H9 (cell line): ENCODE measurements around the gene HSD17B8. TPM values are rescaled to one million over a fixed set of nuclear protein-coding genes. Genes with fewer than 3 reads are reported as not detected.

Source experiments
- DNase-seq: peaks from one replicate; pipeline ENCODE4 v3.0.0-alpha.2; 2017
- H2AFZ ChIP-seq: one replicate; pipeline ENCODE4 v1.6.1; 2013; ENCODE audit warnings: mild to moderate bottlenecking, low read length, control low read depth, moderate library complexity
- H2AK5ac ChIP-seq: 2 replicates; pipeline ENCODE4 v1.6.1; 2013; ENCODE audit warnings: low read length, control low read depth, mixed read lengths; ENCODE audit not compliant: insufficient read length
- H2BK120ac ChIP-seq: one replicate; pipeline ENCODE4 v1.6.1; 2013; ENCODE audit warnings: low read depth, mild to moderate bottlenecking, low read length, control low read depth, inconsistent platforms; ENCODE audit not compliant: poor library complexity, severe bottlenecking
- H2BK12ac ChIP-seq: 2 replicates; pipeline ENCODE4 v1.6.1; 2013; ENCODE audit warnings: low read length, control low read depth, mixed read lengths, low read depth; ENCODE audit not compliant: insufficient read length
- H2BK15ac ChIP-seq: 2 replicates; pipeline ENCODE4 v1.6.1; 2013; ENCODE audit warnings: low read depth, low read length, control low read depth
- H2BK20ac ChIP-seq: one replicate; pipeline ENCODE4 v1.6.1; 2013; ENCODE audit warnings: low read depth, mild to moderate bottlenecking, low read length, control low read depth, inconsistent platforms; ENCODE audit not compliant: poor library complexity, severe bottlenecking
- H2BK5ac ChIP-seq: 2 replicates; pipeline ENCODE4 v1.6.1; 2013; ENCODE audit warnings: low read length, control low read depth, mixed read lengths; ENCODE audit not compliant: insufficient read length
- H3K14ac ChIP-seq: 2 replicates; pipeline ENCODE4 v1.6.1; 2013; ENCODE audit warnings: low read length, control low read depth; ENCODE audit not compliant: insufficient read depth
- H3K18ac ChIP-seq: 2 replicates; pipeline ENCODE4 v1.6.1; 2013; ENCODE audit warnings: low read depth, mild to moderate bottlenecking, mixed read lengths, low read length, control low read depth; ENCODE audit not compliant: insufficient read length
- H3K23ac ChIP-seq: 2 replicates; pipeline ENCODE4 v1.6.1; 2013; ENCODE audit warnings: low read length, control low read depth, mixed read lengths, low read depth; ENCODE audit not compliant: insufficient read length
- H3K23me2 ChIP-seq: 2 replicates; pipeline ENCODE4 v1.6.1; 2013; ENCODE audit warnings: low read depth, mild to moderate bottlenecking, mixed read lengths, low read length, control low read depth; ENCODE audit not compliant: insufficient read length, poor library complexity, severe bottlenecking
- H3K27ac ChIP-seq: 2 replicates; pipeline ENCODE4 v1.5.1; 2013; ENCODE audit warnings: low read length, control low read depth, mixed read lengths, low read depth; ENCODE audit not compliant: insufficient read length
- H3K27me3 ChIP-seq: 2 replicates; pipeline ENCODE4 v1.6.1; 2013; ENCODE audit warnings: low read length, control low read depth, inconsistent platforms; ENCODE audit not compliant: insufficient read depth
- H3K4ac ChIP-seq: 2 replicates; pipeline ENCODE4 v1.6.1; 2013; ENCODE audit warnings: low read depth, mild to moderate bottlenecking, control low read depth, inconsistent platforms, low read length, moderate library complexity
- H3K4me1 ChIP-seq: 2 replicates; pipeline ENCODE4 v1.6.1; 2013; ENCODE audit warnings: low read length, control low read depth, inconsistent platforms; ENCODE audit not compliant: insufficient read depth
- H3K4me2 ChIP-seq: 2 replicates; pipeline ENCODE4 v1.6.1; 2013; ENCODE audit warnings: low read length, control low read depth, mixed read lengths; ENCODE audit not compliant: insufficient read length, insufficient read depth
- H3K56ac ChIP-seq: 2 replicates; pipeline ENCODE4 v1.6.1; 2013; ENCODE audit warnings: low read depth, mild to moderate bottlenecking, mixed read lengths, low read length, control low read depth; ENCODE audit not compliant: insufficient read length
- H3K79me1 ChIP-seq: 2 replicates; pipeline ENCODE4 v1.6.1; 2013; ENCODE audit warnings: low read depth, mild to moderate bottlenecking, moderate library complexity, low read length, control low read depth, inconsistent platforms; ENCODE audit not compliant: insufficient read depth, poor library complexity, severe bottlenecking
- H3K79me2 ChIP-seq: 2 replicates; pipeline ENCODE4 v1.6.1; 2013; ENCODE audit warnings: low read length, control low read depth, inconsistent platforms; ENCODE audit not compliant: insufficient read depth
- H3K9ac ChIP-seq: 2 replicates; pipeline ENCODE4 v1.6.1; 2013; ENCODE audit warnings: low read length, control low read depth, mixed read lengths; ENCODE audit not compliant: insufficient read length; ENCODE audit errors: extremely low read depth
- H3K9me3 ChIP-seq: one replicate; pipeline ENCODE4 v1.6.1; 2013; ENCODE audit warnings: low read depth, low read length, inconsistent platforms; ENCODE audit not compliant: control insufficient read depth
- H3T11ph ChIP-seq: one replicate; pipeline ENCODE4 v1.6.1; 2013; ENCODE audit warnings: mild to moderate bottlenecking, low read length, control low read depth, inconsistent platforms
- H4K20me1 ChIP-seq: one replicate; pipeline ENCODE4 v1.6.1; 2013; ENCODE audit not compliant: control insufficient read depth, insufficient read length, insufficient read depth
- H4K5ac ChIP-seq: 2 replicates; pipeline ENCODE4 v1.6.1; 2013; ENCODE audit warnings: low read depth, mild to moderate bottlenecking, mixed read lengths, low read length, control low read depth; ENCODE audit not compliant: insufficient read length
- H4K8ac ChIP-seq: replicated peaks from 2 replicates; pipeline ENCODE4 v1.6.1; 2013; ENCODE audit warnings: low read length, control low read depth, mixed read lengths, low read depth; ENCODE audit not compliant: insufficient read length
- H4K91ac ChIP-seq: 2 replicates; pipeline ENCODE4 v1.6.1; 2013; ENCODE audit warnings: low read depth, mild to moderate bottlenecking, moderate library complexity, mixed read lengths, low read length, control low read depth; ENCODE audit not compliant: insufficient read length
- H3K27ac Mint-ChIP-seq, 3 experiments: 2 replicates in 2 of 3; 3 replicates in 1 of 3; pipeline ENCODE4 v1.8.0; 2020 to 2021; ENCODE audit warnings: mixed read lengths in 3 of 3, mild to moderate bottlenecking in 1 of 3, moderate library complexity in 1 of 3
- H3K27me3 Mint-ChIP-seq: 2 replicates; pipeline ENCODE4 v1.8.0; 2021; ENCODE audit warnings: low read depth, mild to moderate bottlenecking, moderate library complexity, mixed read lengths
- H3K36me3 Mint-ChIP-seq, 3 experiments: 2 replicates in 2 of 3; 3 replicates in 1 of 3; pipeline ENCODE4 v1.8.0; 2020 to 2021; ENCODE audit warnings: low read depth in 3 of 3, mixed read lengths in 3 of 3; ENCODE audit not compliant: insufficient read depth in 1 of 3
- H3K4me1 Mint-ChIP-seq, 2 experiments: 2 replicates each; pipeline ENCODE4 v1.8.0; 2020; ENCODE audit warnings: mixed read lengths in 2 of 2
- H3K4me3 Mint-ChIP-seq, 2 experiments: 2 replicates in 1 of 2; 3 replicates in 1 of 2; pipeline ENCODE4 v1.8.0; 2020 to 2021; ENCODE audit warnings: mild to moderate bottlenecking in 2 of 2, mixed read lengths in 2 of 2, moderate library complexity in 1 of 2
- H3K9me3 Mint-ChIP-seq, 2 experiments: 2 replicates in 1 of 2; 3 replicates in 1 of 2; pipeline ENCODE4 v1.8.0; 2020; ENCODE audit warnings: mild to moderate bottlenecking in 2 of 2, mixed read lengths in 2 of 2, moderate library complexity in 1 of 2
- WGBS: extraction: QIAGEN DNeasy Blood & Tissue Kit; methylation state at CpG from one replicate; pipeline ENCODE4 v1.1.7; 2013; ENCODE audit warnings: missing lambda C conversion rate, low lambda C conversion rate, mixed read lengths; ENCODE audit not compliant: insufficient read length; ENCODE audit errors: extremely low coverage; 5-methylcytosine and 5-hydroxymethylcytosine counted together
- total RNA-seq: library from RNA; stranded (reverse); gene quantifications from 2 replicates; pipeline ENCODE4 v1.2.1, GENCODE V29; 2021
- TF ChIP-seq, protein P1 (sequence below): fragments of 200-600 bp; sonication (generic); conservative IDR thresholded peaks from 3 replicates; pipeline ENCODE4 v1.8.0; 2021; ENCODE audit warnings: antibody characterized with exemption, mild to moderate bottlenecking

The HSD17B8 gene
- total RNA-seq, 1 experiment from 2014 or later = 7.1 TPM

DNA sequence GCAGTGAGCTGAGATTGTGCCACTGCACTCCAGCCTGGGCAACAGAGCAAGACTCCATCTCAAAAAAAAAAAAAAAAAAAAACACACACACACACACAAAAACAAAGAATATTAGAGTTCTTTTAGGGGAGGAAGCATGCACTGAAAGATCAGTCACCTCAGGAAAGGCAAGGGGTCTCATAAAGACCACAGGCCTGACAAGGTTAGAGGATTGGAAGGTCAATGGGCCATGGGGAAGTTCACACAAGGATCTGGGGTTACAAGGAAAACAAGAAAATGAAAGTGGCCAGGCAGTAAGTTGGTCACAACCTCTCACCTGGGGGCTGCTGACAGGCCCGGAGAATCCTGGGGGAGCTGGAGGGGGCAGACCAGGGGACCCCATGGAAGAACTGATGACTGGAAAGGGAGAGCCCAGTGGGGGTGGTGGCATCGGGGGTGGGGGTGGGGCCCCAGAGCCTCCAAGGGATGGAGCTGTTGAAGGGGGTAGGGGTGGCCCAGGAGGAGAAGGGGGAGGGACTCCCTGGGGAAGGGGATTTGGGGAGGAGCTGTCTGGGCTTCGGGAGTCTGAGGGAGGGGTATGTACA is 5.5 kb upstream of the HSD17B8 start:
- Histone ChIP-seq H3K4me1 (peaks cover 9% of the 10 kb centered on the region; the same call in 1 of the 2 replicates), H3K27ac (no peak overlapping the region), H3K79me1 (no peaks in the 10 kb centered on the region), H3K9me3 (no peaks in the 10 kb centered on the region), H4K5ac (no peak overlapping the region), H2BK5ac (no peak overlapping the region), H4K91ac (no peak overlapping the region), H3K23me2 (peaks cover 8% of the 10 kb centered on the region), H2BK120ac (no peak overlapping the region), H3T11ph (no peak overlapping the region), H2BK12ac (no peak overlapping the region), H3K9ac (no peak overlapping the region), H2AFZ (no peak overlapping the region), H3K4ac (no peak overlapping the region), H3K18ac (no peak overlapping the region), H4K8ac (no peak overlapping the region), H3K23ac (no peak overlapping the region), H2BK15ac (no peak overlapping the region), H3K14ac (no peak overlapping the region), H2BK20ac (no peak overlapping the region), H3K4me2 (peak overlapping the region; percentile 86), H2AK5ac (no peak overlapping the region), H3K79me2 (peaks cover 4% of the 10 kb centered on the region; the same call in 1 of the 2 replicates), H3K56ac (no peak overlapping the region), H3K27me3 (no peaks in the 10 kb centered on the region), H4K20me1 (no peaks in the 10 kb centered on the region)
- no peak for DNase-seq
- Mint-ChIP-seq H3K9me3 (no peaks in the 10 kb centered on the region; a peak in 1 of 5 replicates), H3K27ac (peak overlapping the region in 2 of 3 experiments; percentile 36 to 89; a peak in 2 of 7 replicates), H3K27me3 (no peaks in the 10 kb centered on the region), H3K36me3 (peaks cover 39 to 60% (median 50%) of the 10 kb centered on the region in 3 experiments), H3K4me3 (peak overlapping the region; percentile 96 to 99), H3K4me1 (peaks cover 30 to 41% of the 10 kb centered on the region in 2 experiments)
- TF ChIP-seq, protein P1, sequence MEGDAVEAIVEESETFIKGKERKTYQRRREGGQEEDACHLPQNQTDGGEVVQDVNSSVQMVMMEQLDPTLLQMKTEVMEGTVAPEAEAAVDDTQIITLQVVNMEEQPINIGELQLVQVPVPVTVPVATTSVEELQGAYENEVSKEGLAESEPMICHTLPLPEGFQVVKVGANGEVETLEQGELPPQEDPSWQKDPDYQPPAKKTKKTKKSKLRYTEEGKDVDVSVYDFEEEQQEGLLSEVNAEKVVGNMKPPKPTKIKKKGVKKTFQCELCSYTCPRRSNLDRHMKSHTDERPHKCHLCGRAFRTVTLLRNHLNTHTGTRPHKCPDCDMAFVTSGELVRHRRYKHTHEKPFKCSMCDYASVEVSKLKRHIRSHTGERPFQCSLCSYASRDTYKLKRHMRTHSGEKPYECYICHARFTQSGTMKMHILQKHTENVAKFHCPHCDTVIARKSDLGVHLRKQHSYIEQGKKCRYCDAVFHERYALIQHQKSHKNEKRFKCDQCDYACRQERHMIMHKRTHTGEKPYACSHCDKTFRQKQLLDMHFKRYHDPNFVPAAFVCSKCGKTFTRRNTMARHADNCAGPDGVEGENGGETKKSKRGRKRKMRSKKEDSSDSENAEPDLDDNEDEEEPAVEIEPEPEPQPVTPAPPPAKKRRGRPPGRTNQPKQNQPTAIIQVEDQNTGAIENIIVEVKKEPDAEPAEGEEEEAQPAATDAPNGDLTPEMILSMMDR = no peak
- WGBS = no CpG with 5 or more reads among the region's 3 CpGs
